Esophagus squamous epithelium (tissue), 5 donors: Measurements from ENCODE around the gene SH3BP5L. TPM values are rescaled to one million over a fixed set of nuclear protein-coding genes. Genes with fewer than 3 reads are reported as not detected.

Experiments
- DNase-seq: peaks from one replicate; lab custom pipeline; 2025; lab: John Stamatoyannopoulos, UW
- H3K27ac ChIP-seq, 4 donors: fragments of 200-600 bp; sonication (generic); one replicate each; pipeline ENCODE4 v1.5.1; 2016 to 2019; ENCODE audit warnings: mild to moderate bottlenecking in 1 of 4
- H3K27me3 ChIP-seq, 4 donors: fragments of 200-600 bp; sonication (generic); 1 replicate in 3 of 4; 2 replicates in 1 of 4; pipeline versions ENCODE4 v1.5.1 to v1.6.0; 2017 to 2021; ENCODE audit warnings: antibody characterized with exemption in 1 of 4
- H3K36me3 ChIP-seq, 3 donors: fragments of 200-600 bp; sonication (generic); one replicate each; pipeline ENCODE4 v1.5.1; 2016 to 2019
- H3K4me1 ChIP-seq, 3 donors: fragments of 200-600 bp; sonication (generic); one replicate each; pipeline ENCODE4 v1.5.1; 2017 to 2019
- H3K4me3 ChIP-seq, 4 donors: fragments of 200-600 bp; sonication (generic); 1 replicate in 3 of 4; 2 replicates in 1 of 4; pipeline ENCODE4 v1.5.1; 2016 to 2019; ENCODE audit warnings: mild to moderate bottlenecking in 2 of 4, moderate library complexity in 1 of 4
- H3K9me3 ChIP-seq, 3 donors: fragments of 200-600 bp; sonication (generic); one replicate each; pipeline ENCODE4 v1.5.1; 2016 to 2019
- POLR2A ChIP-seq, 4 donors: fragments of 450-650 bp; IDR thresholded peaks; one replicate each; pipeline ENCODE4 v1.6.1; 2017; ENCODE audit warnings: antibody characterized with exemption in 4 of 4, mild to moderate bottlenecking in 4 of 4, moderate library complexity in 3 of 4
- WGBS, 2 donors: methylation state at CpG; one replicate each; pipeline ENCODE4 v1.1.5; 2018; 5-methylcytosine and 5-hydroxymethylcytosine counted together
- intact Hi-C: fragments of 100-400 bp; cut with DNase I; formaldehyde crosslinking; loops from one replicate; pipeline ENCODE4 v1.15.0; 2022
- total RNA-seq, 4 donors: library from RNA; depleted of rRNA; stranded (reverse); fragments of >200 nt; gene quantifications; one replicate each; pipeline ENCODE4 v1.1.0, GENCODE V29; 2016
- TF ChIP-seq, protein P1 (sequence below), 6 experiments: fragments of 450-650 bp in 4 of 6; fragments of 200-600 bp in 2 of 6; sonication (generic) in 2 of 6; IDR thresholded peaks; one replicate each; pipeline ENCODE4 v1.5.1; 2016 to 2019; ENCODE audit warnings: antibody characterized with exemption in 6 of 6, mild to moderate bottlenecking in 4 of 6, moderate library complexity in 4 of 6
- donor health status: DM: yes; HTN: yes; CAD: no.

SH3BP5L gene
- total RNA-seq, 4 donors from 2014 or later, result 19.2 to 23.1 (median 21.9) TPM

DNA sequence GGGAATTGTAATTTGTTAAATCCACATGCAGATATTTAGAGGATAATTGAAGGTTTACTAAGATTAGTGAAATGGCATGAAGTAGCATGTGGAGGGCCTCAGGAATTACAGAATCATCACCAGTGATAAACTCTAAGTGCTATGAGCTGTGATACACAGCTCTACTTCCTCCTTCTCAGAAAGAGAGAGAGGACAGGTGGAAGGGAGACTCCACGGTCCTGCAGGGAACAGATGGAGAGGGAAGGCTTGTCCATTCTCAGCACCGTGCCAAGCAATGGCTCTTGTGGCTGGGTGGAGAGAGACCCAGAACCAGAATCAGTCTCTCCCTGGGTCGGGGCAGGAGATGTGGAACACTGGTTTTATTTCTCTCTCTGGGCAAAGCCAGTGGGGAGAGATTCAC lies 42.3 kb downstream of the SH3BP5L start:
- Histone ChIP-seq H3K27me3 (no peaks in the 10 kb centered on the region), H3K27ac (no peak overlapping the region), H3K36me3 (no peaks in the 10 kb centered on the region), H3K9me3 (no peaks in the 10 kb centered on the region), H3K4me1 (no peaks in the 10 kb centered on the region), H3K4me3 (no peak overlapping the region)
- WGBS, 2 donors, result 48 to 53% methylated on average over 2 to 3 of the region's 3 CpGs
- intact Hi-C loops, result no loop called here
- DNase-seq, result no peak
- TF ChIP-seq, protein P1, sequence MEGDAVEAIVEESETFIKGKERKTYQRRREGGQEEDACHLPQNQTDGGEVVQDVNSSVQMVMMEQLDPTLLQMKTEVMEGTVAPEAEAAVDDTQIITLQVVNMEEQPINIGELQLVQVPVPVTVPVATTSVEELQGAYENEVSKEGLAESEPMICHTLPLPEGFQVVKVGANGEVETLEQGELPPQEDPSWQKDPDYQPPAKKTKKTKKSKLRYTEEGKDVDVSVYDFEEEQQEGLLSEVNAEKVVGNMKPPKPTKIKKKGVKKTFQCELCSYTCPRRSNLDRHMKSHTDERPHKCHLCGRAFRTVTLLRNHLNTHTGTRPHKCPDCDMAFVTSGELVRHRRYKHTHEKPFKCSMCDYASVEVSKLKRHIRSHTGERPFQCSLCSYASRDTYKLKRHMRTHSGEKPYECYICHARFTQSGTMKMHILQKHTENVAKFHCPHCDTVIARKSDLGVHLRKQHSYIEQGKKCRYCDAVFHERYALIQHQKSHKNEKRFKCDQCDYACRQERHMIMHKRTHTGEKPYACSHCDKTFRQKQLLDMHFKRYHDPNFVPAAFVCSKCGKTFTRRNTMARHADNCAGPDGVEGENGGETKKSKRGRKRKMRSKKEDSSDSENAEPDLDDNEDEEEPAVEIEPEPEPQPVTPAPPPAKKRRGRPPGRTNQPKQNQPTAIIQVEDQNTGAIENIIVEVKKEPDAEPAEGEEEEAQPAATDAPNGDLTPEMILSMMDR (IDR thresholded peaks at IDR 0.05), result no peak
- TF ChIP-seq POLR2A (IDR thresholded peaks at IDR 0.05), result no peak

DNA sequence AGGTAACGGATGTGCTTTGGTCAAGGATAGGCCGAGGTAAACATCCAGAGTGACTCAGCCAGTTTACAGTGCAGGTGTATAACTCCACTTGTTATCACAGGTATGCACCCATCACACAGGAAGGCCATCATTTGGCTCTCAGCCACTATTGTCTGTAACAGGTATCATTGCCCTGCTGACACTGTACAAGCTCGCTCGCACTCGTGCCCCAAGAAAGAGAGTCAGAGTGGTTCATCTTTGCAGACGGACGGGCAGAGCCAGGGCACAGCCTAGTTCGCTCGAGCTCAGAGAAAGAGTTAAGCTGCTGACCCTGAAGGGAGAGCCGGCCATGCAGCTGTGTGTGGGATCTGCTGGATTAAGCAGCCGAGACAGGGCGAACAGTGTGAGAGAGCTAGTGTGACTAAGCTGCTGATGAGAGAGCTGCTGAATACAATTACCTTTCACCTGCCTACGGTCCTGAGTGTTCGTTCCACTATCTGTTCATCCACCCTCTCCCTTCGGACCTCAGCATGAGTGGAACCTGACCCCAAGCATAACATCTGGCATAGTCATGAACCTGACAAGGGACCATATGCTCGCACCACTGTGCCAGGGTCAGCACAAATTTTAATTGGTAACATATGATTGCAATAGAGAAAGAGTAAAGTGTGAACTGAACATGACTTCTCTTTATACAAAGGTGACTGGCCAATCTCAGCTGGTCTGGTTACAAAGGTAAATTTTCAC lies 43.1 kb downstream of the SH3BP5L start:
- 72 to 89% methylated on average over 16 of the region's 16 CpGs for WGBS, 2 donors

DNA sequence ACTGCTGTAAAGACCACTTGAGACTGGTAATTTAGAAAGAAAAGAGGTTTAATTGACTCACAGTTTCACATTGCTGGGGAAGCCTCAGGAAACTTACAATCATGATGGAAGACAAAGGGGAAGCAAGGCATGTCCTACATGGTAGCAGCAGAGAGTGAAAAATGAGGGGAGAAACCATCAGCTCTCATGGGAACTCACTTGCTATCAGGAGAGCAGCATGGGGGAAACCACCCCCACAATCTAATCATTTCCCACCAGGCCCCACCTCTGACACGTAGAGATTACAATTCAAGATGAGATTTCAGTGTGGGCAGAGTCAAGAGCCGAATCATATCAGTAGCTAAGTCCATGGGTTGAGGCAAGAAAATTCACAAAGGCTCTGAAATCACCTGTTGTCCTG lies 46.4 kb downstream of the SH3BP5L start:
- Histone ChIP-seq H3K27me3 (no peaks in the 10 kb centered on the region), H3K27ac (no peak overlapping the region), H3K4me3 (no peak overlapping the region), H3K9me3 (peaks cover 0 to 11% (median 0%) of the 10 kb centered on the region in 3 donors), H3K36me3 (no peaks in the 10 kb centered on the region), H3K4me1 (no peaks in the 10 kb centered on the region)
- 49 to 68% methylated on average over 2 of the region's 2 CpGs for WGBS, 2 donors
- TF ChIP-seq, protein P1 (IDR thresholded peaks at IDR 0.05), result no peak
- no peak for TF ChIP-seq POLR2A (IDR thresholded peaks at IDR 0.05)
- no peak for DNase-seq
- intact Hi-C loops, result no loop called here

More for the DNA sequence above, 43.1 kb downstream of the SH3BP5L start:
- Histone ChIP-seq H3K27ac (no peak overlapping the region), H3K27me3 (no peaks in the 10 kb centered on the region), H3K4me3 (no peak overlapping the region), H3K4me1 (no peaks in the 10 kb centered on the region), H3K36me3 (no peaks in the 10 kb centered on the region), H3K9me3 (peaks cover 0 to 1% (median 0%) of the 10 kb centered on the region in 3 donors)
- intact Hi-C loops, result no loop called here
- DNase-seq, result no peak
- TF ChIP-seq, protein P1 (IDR thresholded peaks at IDR 0.05), result no peak
- no peak for TF ChIP-seq POLR2A (IDR thresholded peaks at IDR 0.05)

DNA sequence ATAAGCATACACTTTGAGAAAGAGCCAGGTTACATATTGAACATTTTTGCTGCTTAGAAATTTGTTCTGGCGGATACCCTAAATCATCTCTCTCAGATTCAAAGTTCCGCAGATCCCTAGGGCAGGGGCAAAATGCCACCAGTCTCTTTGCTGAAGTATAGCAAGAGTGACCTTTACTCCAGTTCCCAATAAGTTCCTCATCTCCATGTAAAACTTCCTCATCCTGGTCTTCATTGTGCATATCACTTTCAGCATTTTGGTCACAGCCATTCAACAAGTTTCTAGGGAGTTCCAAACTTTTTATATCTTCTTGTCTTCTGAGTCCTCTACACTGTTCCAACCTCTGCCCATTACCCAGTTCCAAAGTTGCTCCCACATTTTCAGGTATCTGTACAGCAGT lies 46.8 kb downstream of the SH3BP5L start:
- no peaks in the 10 kb centered on the region for H3K27me3 ChIP-seq
- no peak for DNase-seq
- 84 to 95% methylated on average over 2 of the region's 2 CpGs for WGBS, 2 donors
- TF ChIP-seq, protein P1 (IDR thresholded peaks at IDR 0.05), result no peak
- TF ChIP-seq POLR2A (IDR thresholded peaks at IDR 0.05), result no peak
- H3K4me3 ChIP-seq, result no peak overlapping the region
- H3K36me3 ChIP-seq, result no peaks in the 10 kb centered on the region
- H3K9me3 ChIP-seq, result peaks cover 0 to 11% (median 0%) of the 10 kb centered on the region in 3 donors
- intact Hi-C loops, result no loop called here
- H3K27ac ChIP-seq, result no peak overlapping the region
- H3K4me1 ChIP-seq, result no peaks in the 10 kb centered on the region

DNA sequence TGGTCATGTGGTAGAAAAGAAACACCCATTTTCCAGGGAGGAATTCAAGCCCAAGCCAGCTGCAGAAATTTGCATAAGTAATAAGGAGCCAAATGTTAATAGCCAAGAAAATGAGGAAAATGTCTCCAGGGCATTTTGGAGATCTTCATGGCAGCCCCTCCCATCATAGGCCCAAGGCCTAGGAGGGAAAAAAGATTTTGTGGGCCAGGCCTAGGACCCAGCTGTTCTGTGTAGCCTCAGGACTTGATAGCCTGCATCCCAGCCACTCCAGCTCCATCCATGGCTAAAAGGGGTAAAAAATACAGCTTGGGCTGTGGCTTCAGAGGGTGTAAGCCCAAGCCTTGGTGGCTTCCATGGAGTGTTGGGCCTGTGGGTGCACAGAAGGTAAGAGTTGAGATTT lies 48.7 kb downstream of the SH3BP5L start:
- intact Hi-C loops, result no loop called here
- Histone ChIP-seq H3K27ac (no peak overlapping the region), H3K4me1 (no peaks in the 10 kb centered on the region), H3K4me3 (no peak overlapping the region), H3K9me3 (peaks cover 0 to 11% (median 0%) of the 10 kb centered on the region in 3 donors), H3K27me3 (no peaks in the 10 kb centered on the region), H3K36me3 (no peaks in the 10 kb centered on the region)
- no peak for DNase-seq
- TF ChIP-seq POLR2A (IDR thresholded peaks at IDR 0.05), result no peak
- TF ChIP-seq, protein P1 (IDR thresholded peaks at IDR 0.05), result no peak
